WTC11 (cell line): ENCODE measurements around the gene FAM228B. TPM values are rescaled to one million over a fixed set of nuclear protein-coding genes. Genes with fewer than 3 reads are reported as not detected.

ENCODE experiments used
- ATAC-seq: fragments of 200-7000 bp; cut with Tn5 transposase; 2 replicates; pipeline ENCODE4 v1.10.0; 2021; ENCODE audit warnings: mild to moderate bottlenecking, moderate library complexity
- CTCF ChIA-PET: fragments of 300-600 bp; sonication (Branson Sonifier 250); formaldehyde crosslinking; loops from one replicate; lab custom pipeline; 2021; ENCODE audit warnings: antibody characterized with exemption; lab: Charles Lee
- POLR2A ChIA-PET: fragments of 350-600 bp; sonication (Branson Sonifier 250); formaldehyde crosslinking; loops from one replicate; lab custom pipeline; 2021; ENCODE audit warnings: antibody characterized with exemption; lab: Charles Lee
- DNase-seq: peaks from one replicate; pipeline ENCODE4 v3.0.0; 2021; ENCODE audit warnings: low spot score
- H3K27ac Mint-ChIP-seq: 2 replicates; pipeline ENCODE4 v1.8.0; 2021; ENCODE audit warnings: mixed read lengths
- H3K27me3 Mint-ChIP-seq: 2 replicates; pipeline ENCODE4 v1.8.0; 2021; ENCODE audit warnings: low read depth, mild to moderate bottlenecking, moderate library complexity, mixed read lengths
- H3K36me3 Mint-ChIP-seq: 2 replicates; pipeline ENCODE4 v1.8.0; 2021; ENCODE audit warnings: mixed read lengths
- H3K4me1 Mint-ChIP-seq: 2 replicates; pipeline ENCODE4 v1.8.0; 2022; ENCODE audit warnings: mixed read lengths
- H3K4me3 Mint-ChIP-seq: 2 replicates; pipeline ENCODE4 v1.8.0; 2021; ENCODE audit warnings: mild to moderate bottlenecking, moderate library complexity, mixed read lengths
- H3K9me3 Mint-ChIP-seq: 2 replicates; pipeline ENCODE4 v1.8.0; 2021; ENCODE audit warnings: mixed read lengths
- ARID4B ChIP-seq: sonication (generic); formaldehyde crosslinking; IDR thresholded peaks from 2 replicates; pipeline ENCODE4 v1.8.0; 2023; ENCODE audit warnings: missing genetic modification reagents, mild to moderate bottlenecking, borderline replicate concordance
- ERG ChIP-seq: fragments of 250-450 bp; sonication (Bioruptor Pico); IDR thresholded peaks from 2 replicates; pipeline ENCODE4 v1.8.0; 2021; ENCODE audit warnings: mild to moderate bottlenecking
- FOXJ3 ChIP-seq: sonication (generic); formaldehyde crosslinking; IDR thresholded peaks from 2 replicates; pipeline ENCODE4 v1.9.0; 2021; ENCODE audit warnings: missing genetic modification reagents, mild to moderate bottlenecking, borderline replicate concordance
- GABPB1 ChIP-seq: sonication (generic); formaldehyde crosslinking; IDR thresholded peaks from 2 replicates; pipeline ENCODE4 v1.8.1; 2023; ENCODE audit warnings: mild to moderate bottlenecking, missing genetic modification reagents
- MAX ChIP-seq: sonication (generic); formaldehyde crosslinking; IDR thresholded peaks from 2 replicates; pipeline ENCODE4 v1.8.0; 2022; ENCODE audit warnings: mild to moderate bottlenecking, missing genetic modification reagents
- NR1H2 ChIP-seq: sonication (generic); formaldehyde crosslinking; IDR thresholded peaks from 2 replicates; pipeline ENCODE4 v1.9.0; 2021; ENCODE audit warnings: mild to moderate bottlenecking, moderate library complexity, missing genetic modification reagents
- NR2C2 ChIP-seq: sonication (generic); formaldehyde crosslinking; IDR thresholded peaks from 2 replicates; pipeline ENCODE4 v1.8.0; 2022; ENCODE audit warnings: mild to moderate bottlenecking, missing genetic modification reagents
- TEAD1 ChIP-seq: sonication (generic); formaldehyde crosslinking; IDR thresholded peaks from 2 replicates; pipeline ENCODE4 v1.8.0; 2022; ENCODE audit warnings: mild to moderate bottlenecking, missing genetic modification reagents
- USF2 ChIP-seq: sonication (generic); formaldehyde crosslinking; IDR thresholded peaks from 2 replicates; pipeline ENCODE4 v1.8.1; 2023; ENCODE audit warnings: mild to moderate bottlenecking, missing genetic modification reagents, moderate library complexity
- ZNF121 ChIP-seq: sonication (generic); formaldehyde crosslinking; IDR thresholded peaks from 2 replicates; pipeline ENCODE4 v1.8.0; 2023; ENCODE audit warnings: missing genetic modification reagents
- ZNF219 ChIP-seq: sonication (generic); formaldehyde crosslinking; IDR thresholded peaks from 2 replicates; pipeline ENCODE4 v1.8.0; 2023; ENCODE audit warnings: missing genetic modification reagents, mild to moderate bottlenecking, borderline replicate concordance
- ZNF232 ChIP-seq: sonication (generic); formaldehyde crosslinking; IDR thresholded peaks from 2 replicates; pipeline ENCODE4 v1.8.0; 2022; ENCODE audit warnings: mild to moderate bottlenecking, missing genetic modification reagents
- ZNF263 ChIP-seq: sonication (generic); formaldehyde crosslinking; IDR thresholded peaks from 2 replicates; pipeline ENCODE4 v1.8.1; 2022; ENCODE audit warnings: low read depth, mild to moderate bottlenecking, moderate library complexity, missing genetic modification reagents
- ZNF425 ChIP-seq: fragments of 250-450 bp; sonication (Bioruptor Pico); conservative IDR thresholded peaks from 2 replicates; pipeline ENCODE4 v1.9.0; 2021; ENCODE audit warnings: mild to moderate bottlenecking
- total RNA-seq: library from RNA; stranded (reverse); gene quantifications from 3 replicates; pipeline ENCODE4 v1.2.3, GENCODE V29; 2021
- TF ChIP-seq, protein P1 (sequence below): sonication (generic); formaldehyde crosslinking; IDR thresholded peaks from 2 replicates; pipeline ENCODE4 v1.8.0; 2022; ENCODE audit warnings: mild to moderate bottlenecking, missing genetic modification reagents

The FAM228B gene
- total RNA-seq, 1 experiment from 2014 or later, result 2.7 TPM

- TF ChIP-seq NR2C2 (CRISPR knock-in tag), result no peak
Measured at GRCh38 chr2:24080701-24081100, 42.6 kb upstream of the FAM228B start (continued).

DNA sequence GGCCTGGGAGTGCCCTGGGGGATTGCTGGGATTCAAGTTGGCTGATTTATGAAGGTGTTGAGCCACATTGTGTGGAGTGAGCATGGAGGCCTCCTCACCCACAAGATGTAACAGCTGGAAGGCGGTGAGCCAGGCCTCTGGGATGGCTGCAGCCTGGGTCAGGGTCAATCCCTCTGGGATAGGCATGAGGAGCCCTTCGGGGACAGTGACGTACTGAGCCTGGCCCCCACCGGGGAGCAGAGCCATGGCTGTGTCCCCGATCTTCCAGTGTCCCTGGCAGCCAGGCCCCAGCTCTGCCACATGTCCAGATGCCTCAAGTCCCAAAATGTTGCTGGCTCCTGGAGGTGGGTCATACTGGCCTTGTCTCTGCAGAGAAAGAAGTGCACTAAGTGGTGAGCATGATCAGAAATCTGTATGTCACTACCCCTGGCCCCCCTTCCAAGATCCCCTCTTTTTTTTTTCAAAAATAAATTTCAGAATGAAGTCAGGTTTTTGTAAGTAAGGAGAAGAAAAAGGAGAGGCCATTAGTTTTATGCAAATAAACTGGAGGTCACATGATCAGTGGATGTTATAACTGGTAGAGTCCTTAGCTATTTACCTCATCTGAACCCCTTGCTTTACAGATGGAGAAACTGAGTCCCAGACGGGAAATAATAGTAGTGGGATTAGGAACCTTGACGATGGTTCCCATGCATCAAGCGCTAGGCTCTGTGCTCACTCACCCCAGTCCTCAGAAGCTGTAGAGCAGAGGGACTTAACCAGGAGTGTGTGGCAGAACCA lies 40.3 kb upstream of the FAM228B start:
- H3K27ac Mint-ChIP-seq, result peak overlapping the region; percentile 98
- H3K27me3 Mint-ChIP-seq, result no peaks in the 10 kb centered on the region
- no peak for ATAC-seq
- POLR2A ChIA-PET, result interaction anchor here (1.1 to 3.0 kb wide), 6 partner anchors 23 to 327 kb away, joined by 3 to 30 read pairs (median 10); partner anchors contain the start of genes ATAD2B, FAM228B and WDCP
- H3K4me3 Mint-ChIP-seq, result peak overlapping the region; percentile 89
- H3K4me1 Mint-ChIP-seq, result peaks cover 22% of the 10 kb centered on the region
- TF ChIP-seq, protein P1, sequence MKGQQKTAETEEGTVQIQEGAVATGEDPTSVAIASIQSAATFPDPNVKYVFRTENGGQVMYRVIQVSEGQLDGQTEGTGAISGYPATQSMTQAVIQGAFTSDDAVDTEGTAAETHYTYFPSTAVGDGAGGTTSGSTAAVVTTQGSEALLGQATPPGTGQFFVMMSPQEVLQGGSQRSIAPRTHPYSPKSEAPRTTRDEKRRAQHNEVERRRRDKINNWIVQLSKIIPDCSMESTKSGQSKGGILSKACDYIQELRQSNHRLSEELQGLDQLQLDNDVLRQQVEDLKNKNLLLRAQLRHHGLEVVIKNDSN, result 0 out of 2 replicates have a peak, but pooled peaks have one; percentile 11
- TF ChIP-seq USF2 (CRISPR knock-in tag), result peak; percentile 63
- TF ChIP-seq ZNF263 (CRISPR knock-in tag), result no peak
- no peak for TF ChIP-seq NR1H2 (CRISPR knock-in tag)
- TF ChIP-seq, all 79 proteins: peak for 2
- no peak for DNase-seq
- CTCF ChIA-PET, result interaction anchor here (0.6 to 3.4 kb wide), 25 partner anchors 10 to 744 kb away, joined by 3 to 64 read pairs (median 8); partner anchors contain the start of genes ATAD2B, FAM228B, FKBP1B and PFN4
- Mint-ChIP-seq H3K36me3 (peaks cover 38% of the 10 kb centered on the region), H3K9me3 (no peaks in the 10 kb centered on the region)

GRCh38 chr2:24083567-24084385 lies 39.5 kb upstream of the FAM228B start:
- H3K27ac Mint-ChIP-seq, result peak overlapping the region; percentile 98
- TF ChIP-seq MAX (CRISPR knock-in tag) (peak; percentile 74), ZNF121 (CRISPR knock-in tag) (peak; percentile 100), ZNF263 (CRISPR knock-in tag) (no peak), ZNF232 (peak; percentile 21; the same call in 1 of the 2 replicates), FOXJ3 (CRISPR knock-in tag) (peak; percentile 18; the same call in 1 of the 2 replicates), ERG (CRISPR knock-in tag) (no peak), ZNF425 (no peak), ZNF219 (CRISPR knock-in tag) (0 out of 2 replicates have a peak, but pooled peaks have one; percentile 53), GABPB1 (CRISPR knock-in tag) (peak; percentile 62), TEAD1 (CRISPR knock-in tag) (0 out of 2 replicates have a peak, but pooled peaks have one; percentile 17), ARID4B (CRISPR knock-in tag) (peak; percentile 47; the same call in 1 of the 2 replicates)
- TF ChIP-seq, all 79 proteins: peak for 8
- no peaks in the 10 kb centered on the region for H3K9me3 Mint-ChIP-seq
- H3K4me3 Mint-ChIP-seq, result peak overlapping the region; percentile 89
- CTCF ChIA-PET, result interaction anchor here (0.5 to 3.4 kb wide), 43 partner anchors 8 to 744 kb away, joined by 3 to 64 read pairs (median 5); partner anchors contain the start of genes ATAD2B, FAM228B, FKBP1B and PFN4
- H3K4me1 Mint-ChIP-seq, result peaks cover 20% of the 10 kb centered on the region
- ATAC-seq (peak; percentile 69), DNase-seq (peak; percentile 81)
- H3K27me3 Mint-ChIP-seq, result no peaks in the 10 kb centered on the region
- POLR2A ChIA-PET, result interaction anchor here (1.0 to 3.0 kb wide), 12 partner anchors 7 to 326 kb away, joined by 3 to 30 read pairs (median 5); partner anchors contain the start of genes ATAD2B, FAM228B, SF3B6 and WDCP
- H3K36me3 Mint-ChIP-seq, result peaks cover 38% of the 10 kb centered on the region
